Measurements from ENCODE around the gene MEIOSIN. TPM values are rescaled to one million over a fixed set of nuclear protein-coding genes. Genes with fewer than 3 reads are reported as not detected.

The MEIOSIN gene
- total RNA-seq, 2 experiments from 2014 or later = not detected

GRCh38 chr19:45770192-45771101, 37.2 kb downstream of the MEIOSIN start:
- CTCF ChIA-PET = interaction anchor here (0.7 to 7.5 kb wide), 13 partner anchors 9 to 225 kb away, joined by 3 to 126 read pairs (median 4); partner anchors contain the start of genes CCDC61, DMWD, FBXO46 and IRF2BP1
- POLR2A ChIA-PET = interaction anchor here (0.5 to 2.5 kb wide), 5 partner anchors 22 to 128 kb away, joined by 3 to 11 read pairs (median 5); partner anchors contain the start of gene DMWD
- intact Hi-C loops (cut with DNase I, micrococcal nuclease) = loop anchor here (1.0 kb wide), 11 partner anchors 9 to 592 kb away; partner anchors contain the start of genes BLOC1S3 (in 1 of the 2), DMWD (in 1 of the 2), IRF2BP1 (in 1 of the 2) and QPCTL (in 1 of the 2)
- H3K36me3 Mint-ChIP-seq (ENCODE audit: low read depth) = peaks cover 3% of the 10 kb centered on the region
- peak; percentile 93 for DNase-seq
- H3K27ac Mint-ChIP-seq = no peak overlapping the region
- peak overlapping the region; percentile 78 for H3K4me3 Mint-ChIP-seq
- no peaks in the 10 kb centered on the region for H3K9me3 Mint-ChIP-seq (ENCODE audit: low read depth)
- peaks cover 10% of the 10 kb centered on the region for H3K4me1 Mint-ChIP-seq
- peak; percentile 68 for ATAC-seq
- peaks cover 10% of the 10 kb centered on the region for H3K27me3 Mint-ChIP-seq

DNA sequence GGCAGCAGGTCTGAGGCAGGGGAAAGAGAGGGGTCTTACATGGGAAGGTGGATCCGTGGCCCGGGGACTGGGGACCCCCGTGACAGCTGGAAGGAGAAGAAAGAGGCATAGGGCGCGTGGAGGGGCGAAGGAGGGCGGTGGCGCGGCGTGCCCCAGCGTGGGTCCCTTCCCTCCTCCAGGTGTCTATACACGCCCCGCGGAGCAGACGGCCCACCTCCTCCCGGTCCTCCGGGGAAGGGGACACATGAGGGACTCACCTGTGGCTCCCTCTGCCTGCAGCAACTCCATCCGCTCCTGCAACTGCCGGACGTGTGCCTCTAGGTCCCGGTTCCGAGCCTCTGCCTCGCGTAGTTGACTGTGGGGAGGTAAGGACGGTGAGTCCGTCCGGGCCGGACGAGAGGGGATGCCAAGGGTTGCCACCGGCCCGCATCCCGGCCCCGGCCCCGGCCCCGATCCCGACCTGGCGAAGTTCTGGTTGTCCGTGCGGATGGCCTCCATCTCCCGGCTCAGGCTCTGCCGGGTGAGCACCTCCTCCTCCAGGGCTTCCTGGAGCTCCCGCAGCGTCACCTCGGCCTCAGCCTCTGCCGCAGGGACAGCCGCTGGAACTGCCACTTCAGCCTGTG, 38.2 kb downstream of the MEIOSIN start:
- H3K4me3 Mint-ChIP-seq = no peak overlapping the region
- ATAC-seq (no peak), DNase-seq (no peak)
- intact Hi-C loops (cut with DNase I, micrococcal nuclease) = no loop called here
- ChIA-PET POLR2A (interaction anchor here (0.5 to 2.5 kb wide), 2 partner anchors 21 to 28 kb away, joined by 4 to 6 read pairs; partner anchors contain the start of gene DMWD), CTCF (interaction anchor here (0.7 to 7.5 kb wide), 5 partner anchors 8 to 46 kb away, joined by 3 to 126 read pairs (median 6); partner anchors contain the start of genes DMWD and FBXO46)
- peaks cover 8% of the 10 kb centered on the region for H3K27me3 Mint-ChIP-seq
- H3K9me3 Mint-ChIP-seq (ENCODE audit: low read depth) = no peaks in the 10 kb centered on the region
- peaks cover 10% of the 10 kb centered on the region for H3K4me1 Mint-ChIP-seq
- H3K27ac Mint-ChIP-seq = no peak overlapping the region
- H3K36me3 Mint-ChIP-seq (ENCODE audit: low read depth) = peaks cover 3% of the 10 kb centered on the region

DNA sequence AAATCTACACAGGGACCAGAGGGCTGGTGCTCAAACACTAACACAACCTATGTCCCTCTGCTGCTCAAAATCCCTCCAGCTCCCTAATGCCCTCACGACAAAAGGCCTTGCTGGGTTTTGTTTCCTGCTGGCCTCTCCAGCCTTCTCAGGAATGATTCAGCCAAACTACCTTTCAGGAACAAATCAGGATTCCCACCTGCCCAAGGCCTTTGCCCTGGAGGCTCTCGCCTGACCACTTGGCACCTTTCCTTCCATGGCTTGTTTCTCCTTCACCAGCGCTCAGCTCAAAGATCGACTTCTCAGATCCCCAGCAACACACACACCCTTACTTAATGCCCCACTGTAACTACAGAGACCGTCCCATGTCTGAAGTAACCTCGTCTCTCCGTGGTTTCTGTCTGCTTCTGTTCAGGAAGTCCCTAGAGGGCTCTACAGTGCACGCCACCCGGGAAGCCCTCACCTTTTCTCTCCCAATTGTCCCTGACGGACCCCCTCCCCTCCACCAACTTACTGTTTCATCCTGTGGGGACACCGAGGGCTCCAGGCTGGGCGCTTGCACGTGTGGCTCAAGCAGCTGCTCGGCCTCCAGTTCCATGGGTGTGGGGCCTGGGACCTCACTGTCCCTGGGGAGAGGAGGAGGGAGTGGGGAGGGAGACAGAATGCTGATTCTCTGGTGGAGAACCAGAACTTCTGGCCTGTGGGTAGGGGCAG, 39.0 kb downstream of the MEIOSIN start:
- Mint-ChIP-seq H3K4me3 (no peak overlapping the region), H3K36me3 (ENCODE audit: low read depth) (peaks cover 11% of the 10 kb centered on the region), H3K4me1 (peaks cover 10% of the 10 kb centered on the region), H3K27ac (no peak overlapping the region), H3K9me3 (ENCODE audit: low read depth) (no peaks in the 10 kb centered on the region), H3K27me3 (peaks cover 6% of the 10 kb centered on the region)
- ATAC-seq (no peak), DNase-seq (no peak)
- intact Hi-C loops (cut with DNase I, micrococcal nuclease) = no loop called here
- ChIA-PET POLR2A (interaction anchor here (0.9 to 1.5 kb wide), 2 partner anchors 55 to 80 kb away, joined by 3 to 4 read pairs; partner anchors contain the start of genes QPCTL and SNRPD2), CTCF (interaction anchor here (0.8 to 7.5 kb wide), 4 partner anchors 11 to 45 kb away, joined by 3 to 126 read pairs (median 6); partner anchors contain the start of gene DMWD)

DNA sequence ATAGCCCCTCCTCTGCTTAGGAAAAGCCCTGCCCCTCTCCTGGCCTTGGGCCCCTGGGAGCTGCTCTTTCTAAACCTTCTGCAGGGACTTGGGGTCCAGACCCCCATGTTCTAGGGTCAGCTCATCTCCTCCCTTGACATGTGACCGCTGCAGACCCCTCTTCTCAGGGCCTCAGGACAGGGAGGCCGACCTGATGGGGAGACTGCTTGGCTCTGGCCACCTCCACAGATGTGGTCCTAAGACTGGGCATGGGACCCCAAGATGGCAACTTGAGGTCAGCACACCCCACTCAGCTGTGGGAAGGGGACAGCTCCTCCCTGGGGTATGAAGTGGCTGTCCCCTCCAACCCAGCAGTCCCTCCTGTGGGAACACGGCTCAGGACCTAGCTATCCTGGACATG, 39.7 kb downstream of the MEIOSIN start:
- POLR2A ChIA-PET = interaction anchor here (0.9 to 1.5 kb wide), 2 partner anchors 56 to 81 kb away, joined by 3 to 4 read pairs; partner anchors contain the start of genes QPCTL and SNRPD2
- intact Hi-C loops (cut with DNase I, micrococcal nuclease) = no loop called here
- ATAC-seq = no peak

DNA sequence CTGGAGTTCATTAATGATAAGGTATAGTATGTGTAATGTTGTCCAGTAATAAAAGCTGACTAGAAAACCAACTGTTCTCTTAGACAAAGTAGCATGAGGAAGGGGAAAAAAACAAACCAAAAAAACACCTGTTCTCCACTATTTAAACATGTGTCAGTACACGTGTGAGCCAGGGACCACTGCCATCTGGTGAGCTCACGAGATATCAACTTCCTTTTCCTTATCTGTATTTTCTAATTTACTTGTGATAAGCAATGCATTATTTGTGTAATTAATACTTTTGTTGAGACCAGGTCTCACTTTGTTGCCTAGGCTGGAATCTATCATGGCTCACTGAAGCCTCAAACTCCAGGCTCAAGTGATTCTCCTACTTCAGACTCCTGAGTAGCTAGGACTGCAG, 40.1 kb downstream of the MEIOSIN start:
- intact Hi-C loops (cut with DNase I, micrococcal nuclease) = no loop called here
- no peaks in the 10 kb centered on the region for H3K9me3 Mint-ChIP-seq (ENCODE audit: low read depth)
- H3K36me3 Mint-ChIP-seq (ENCODE audit: low read depth) = peaks cover 15% of the 10 kb centered on the region
- peaks cover 9% of the 10 kb centered on the region for H3K4me1 Mint-ChIP-seq
- no peak overlapping the region for H3K4me3 Mint-ChIP-seq
- peaks cover 2% of the 10 kb centered on the region for H3K27me3 Mint-ChIP-seq
- DNase-seq = no peak
- ChIA-PET POLR2A (interaction anchor here (0.9 to 1.5 kb wide), 2 partner anchors 56 to 82 kb away, joined by 3 to 4 read pairs; partner anchors contain the start of genes QPCTL and SNRPD2), CTCF (interaction anchor here (0.8 to 7.5 kb wide), 5 partner anchors 10 to 81 kb away, joined by 3 to 126 read pairs (median 7); partner anchors contain the start of genes DMWD and QPCTL)
- no peak for ATAC-seq
- no peak overlapping the region for H3K27ac Mint-ChIP-seq

More for the DNA sequence above, 39.7 kb downstream of the MEIOSIN start:
- Mint-ChIP-seq H3K27ac (no peak overlapping the region), H3K27me3 (peaks cover 4% of the 10 kb centered on the region), H3K4me1 (peaks cover 10% of the 10 kb centered on the region), H3K9me3 (ENCODE audit: low read depth) (no peaks in the 10 kb centered on the region), H3K4me3 (no peak overlapping the region), H3K36me3 (ENCODE audit: low read depth) (peaks cover 12% of the 10 kb centered on the region)
- no peak for DNase-seq
- CTCF ChIA-PET = interaction anchor here (0.8 to 7.5 kb wide), 5 partner anchors 10 to 80 kb away, joined by 3 to 126 read pairs (median 7); partner anchors contain the start of genes DMWD and QPCTL

- H3K4me1 Mint-ChIP-seq = peaks cover 16% of the 10 kb centered on the region
- no peak for DNase-seq
- ChIA-PET POLR2A (no interaction called here), CTCF (interaction anchor here (7.5 kb wide), 1 partner anchor 22 kb away, joined by 126 read pairs; the partner anchor contains the start of gene DMWD)
- intact Hi-C loops (cut with DNase I, micrococcal nuclease) = no loop called here
- no peak for ATAC-seq
- H3K4me3 Mint-ChIP-seq = no peak overlapping the region
- peaks cover 17% of the 10 kb centered on the region for H3K36me3 Mint-ChIP-seq (ENCODE audit: low read depth)
- H3K9me3 Mint-ChIP-seq (ENCODE audit: low read depth) = no peaks in the 10 kb centered on the region
- peaks cover 4% of the 10 kb centered on the region for H3K27me3 Mint-ChIP-seq
- no peak overlapping the region for H3K27ac Mint-ChIP-seq
Observed at GRCh38 chr19:45774765-45775164, 41.5 kb downstream of the MEIOSIN start.

DNA sequence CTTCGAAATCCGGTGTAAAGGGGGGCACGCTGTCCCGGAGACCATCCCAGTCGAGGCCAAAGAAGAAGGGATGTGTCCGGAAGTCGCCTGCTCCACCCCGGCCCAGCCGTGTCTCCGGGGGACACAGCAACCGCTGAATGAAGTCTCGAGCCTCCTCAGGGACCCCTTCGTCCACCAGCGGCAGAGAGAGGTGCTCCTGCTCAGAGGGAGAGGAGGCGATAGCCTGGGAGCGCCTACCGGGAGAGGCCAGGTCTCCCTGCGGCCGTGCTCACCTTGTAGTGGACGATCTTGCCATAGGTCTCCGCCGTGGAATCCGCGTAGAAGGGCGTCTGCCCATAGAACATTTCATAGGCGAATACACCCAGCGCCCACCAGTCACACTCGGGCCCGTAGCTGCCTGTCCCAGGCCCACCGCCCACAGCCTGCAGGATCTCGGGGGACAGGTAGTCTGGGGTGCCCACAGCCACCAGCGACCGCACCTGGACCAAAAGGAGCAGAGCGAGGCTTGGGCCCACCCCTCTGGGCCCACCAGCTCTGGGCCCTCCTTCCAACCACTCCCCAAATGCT, 44.2 kb downstream of the MEIOSIN start:
- H3K27me3 Mint-ChIP-seq = peaks cover 9% of the 10 kb centered on the region
- H3K4me3 Mint-ChIP-seq = no peak overlapping the region
- peaks cover 16% of the 10 kb centered on the region for H3K4me1 Mint-ChIP-seq
- ChIA-PET CTCF (interaction anchor here (0.7 kb wide), 1 partner anchor 20 kb away, joined by 3 read pairs; no protein-coding TSS in a partner anchor), POLR2A (no interaction called here)
- DNase-seq (no peak), ATAC-seq (no peak)
- H3K27ac Mint-ChIP-seq = no peak overlapping the region
- H3K9me3 Mint-ChIP-seq (ENCODE audit: low read depth) = no peaks in the 10 kb centered on the region
- intact Hi-C loops (cut with DNase I, micrococcal nuclease) = no loop called here
- peaks cover 14% of the 10 kb centered on the region for H3K36me3 Mint-ChIP-seq (ENCODE audit: low read depth)

DNA sequence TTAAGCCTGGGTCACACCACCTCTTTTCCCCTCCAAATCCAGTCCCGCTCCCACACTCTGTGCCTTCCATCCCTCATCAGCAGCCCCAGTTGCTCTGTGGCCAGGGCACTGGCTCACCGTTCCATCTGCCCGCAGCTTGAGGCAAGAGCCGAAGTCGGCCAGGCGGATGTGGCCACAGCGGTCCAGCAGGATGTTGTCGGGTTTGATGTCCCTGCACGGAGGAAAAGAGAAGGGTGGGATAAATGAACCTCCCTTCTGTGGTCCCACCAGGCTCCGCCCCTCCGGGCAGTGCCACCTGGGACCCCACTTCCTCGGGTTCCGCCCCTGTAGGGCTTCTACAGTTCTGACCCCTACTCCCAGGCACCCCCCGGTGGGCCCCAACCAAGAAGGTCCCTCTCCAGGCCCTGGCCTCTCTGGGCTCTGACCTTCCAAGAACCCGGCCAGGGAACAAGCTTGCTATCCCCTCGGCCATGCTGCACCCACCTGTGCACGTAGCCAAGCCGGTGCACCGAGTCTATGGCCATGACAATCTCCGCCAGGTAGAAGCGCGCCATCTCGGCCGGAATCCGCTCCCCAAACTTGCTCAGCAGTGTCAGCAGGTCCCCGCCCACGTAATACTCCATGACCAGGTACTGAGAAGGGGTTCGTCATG, 44.9 kb downstream of the MEIOSIN start:
- H3K9me3 Mint-ChIP-seq (ENCODE audit: low read depth) = no peaks in the 10 kb centered on the region
- H3K4me1 Mint-ChIP-seq = peaks cover 16% of the 10 kb centered on the region
- POLR2A ChIA-PET = no interaction called here
- H3K27me3 Mint-ChIP-seq = peaks cover 9% of the 10 kb centered on the region
- peaks cover 14% of the 10 kb centered on the region for H3K36me3 Mint-ChIP-seq (ENCODE audit: low read depth)
- ATAC-seq (no peak), DNase-seq (no peak)
- no peak overlapping the region for H3K27ac Mint-ChIP-seq
- CTCF ChIA-PET = interaction anchor here (0.7 kb wide), 1 partner anchor 21 kb away, joined by 3 read pairs; no protein-coding TSS in a partner anchor
- intact Hi-C loops (cut with DNase I, micrococcal nuclease) = no loop called here
- H3K4me3 Mint-ChIP-seq = no peak overlapping the region

- CTCF ChIA-PET = interaction anchor here (0.6 to 1.8 kb wide), 12 partner anchors 10 to 1869 kb away, joined by 3 to 30 read pairs (median 4); partner anchors contain the start of gene SIX5
- POLR2A ChIA-PET = interaction anchor here (0.7 to 1.1 kb wide), 2 partner anchors 10 to 12 kb away, joined by 3 to 4 read pairs; partner anchors contain the start of gene SIX5
- Mint-ChIP-seq H3K4me1 (peaks cover 16% of the 10 kb centered on the region), H3K27ac (no peak overlapping the region), H3K9me3 (ENCODE audit: low read depth) (no peaks in the 10 kb centered on the region), H3K27me3 (peaks cover 9% of the 10 kb centered on the region), H3K4me3 (peak overlapping the region; percentile 47), H3K36me3 (ENCODE audit: low read depth) (peaks cover 18% of the 10 kb centered on the region)
- DNase-seq (peak; percentile 97), ATAC-seq (peak; percentile 99)
- intact Hi-C loops (cut with DNase I, micrococcal nuclease) = loop anchor here (1.0 kb wide), 5 partner anchors 9 to 216 kb away; partner anchors contain the start of genes DMWD (in 2 of the 2), CCDC61 (in 1 of the 2) and OPA3 (in 1 of the 2)
Observed at GRCh38 chr19:45779231-45780145, 46.2 kb downstream of the MEIOSIN start.
